OCI-LY1 (cell line): ENCODE measurements around the gene STARD13.

Experiments
- EZH2 ChIP-seq: fragments of 200-600 bp; sonication (generic), shearing (Covaris generic); IDR thresholded peaks from 2 replicates; pipeline ENCODE4 v1.8.0; 2017; ENCODE audit warnings: borderline replicate concordance, mixed run types, mild to moderate bottlenecking, antibody characterized with exemption, low read length, moderate library complexity, mixed read lengths
- TF ChIP-seq, protein P1 (sequence below): fragments of 200-600 bp; sonication (generic), shearing (Covaris generic); IDR thresholded peaks from 2 replicates; pipeline ENCODE4 v1.5.1; 2017; ENCODE audit warnings: mild to moderate bottlenecking, antibody characterized with exemption, low read length, moderate library complexity, mixed read lengths

DNA sequence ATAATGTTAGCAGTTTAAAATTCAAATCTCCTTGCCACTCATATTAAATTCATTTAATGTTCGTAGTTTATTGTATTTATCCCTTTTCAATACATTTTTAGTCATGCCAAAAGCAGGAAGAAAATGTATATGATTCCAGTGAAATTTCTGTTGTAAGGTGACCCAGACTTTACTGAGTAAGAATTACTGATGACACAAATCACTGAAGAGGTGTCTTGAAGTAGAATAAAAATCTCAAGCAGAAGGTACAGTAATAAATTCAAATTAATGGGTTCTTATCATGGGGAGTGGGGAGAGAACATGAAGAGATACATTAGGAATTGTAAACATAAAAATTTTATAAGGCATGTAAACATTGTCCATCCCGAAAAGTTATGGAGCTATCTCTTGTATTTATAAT is 19.9 kb downstream of the STARD13 start:
- TF ChIP-seq, protein P1, sequence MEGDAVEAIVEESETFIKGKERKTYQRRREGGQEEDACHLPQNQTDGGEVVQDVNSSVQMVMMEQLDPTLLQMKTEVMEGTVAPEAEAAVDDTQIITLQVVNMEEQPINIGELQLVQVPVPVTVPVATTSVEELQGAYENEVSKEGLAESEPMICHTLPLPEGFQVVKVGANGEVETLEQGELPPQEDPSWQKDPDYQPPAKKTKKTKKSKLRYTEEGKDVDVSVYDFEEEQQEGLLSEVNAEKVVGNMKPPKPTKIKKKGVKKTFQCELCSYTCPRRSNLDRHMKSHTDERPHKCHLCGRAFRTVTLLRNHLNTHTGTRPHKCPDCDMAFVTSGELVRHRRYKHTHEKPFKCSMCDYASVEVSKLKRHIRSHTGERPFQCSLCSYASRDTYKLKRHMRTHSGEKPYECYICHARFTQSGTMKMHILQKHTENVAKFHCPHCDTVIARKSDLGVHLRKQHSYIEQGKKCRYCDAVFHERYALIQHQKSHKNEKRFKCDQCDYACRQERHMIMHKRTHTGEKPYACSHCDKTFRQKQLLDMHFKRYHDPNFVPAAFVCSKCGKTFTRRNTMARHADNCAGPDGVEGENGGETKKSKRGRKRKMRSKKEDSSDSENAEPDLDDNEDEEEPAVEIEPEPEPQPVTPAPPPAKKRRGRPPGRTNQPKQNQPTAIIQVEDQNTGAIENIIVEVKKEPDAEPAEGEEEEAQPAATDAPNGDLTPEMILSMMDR, result no peak
- TF ChIP-seq EZH2, result no peak
